ENCODE measurements around the gene EEF1G.
A peak's percentile ranks its signal among the peaks of the same experiment; 100 is the strongest.

EEF1G gene

GRCh38 chr11:62599069-62599696 lies 25.5 kb upstream of the EEF1G start:
- TF ChIP-seq GATA2 (IDR thresholded peaks at IDR 0.05; ENCODE audit: low read depth, low read length) (no peak), GATA3 (IDR thresholded peaks at IDR 0.05; ENCODE audit: low read depth, low read length) (no peak)

DNA sequence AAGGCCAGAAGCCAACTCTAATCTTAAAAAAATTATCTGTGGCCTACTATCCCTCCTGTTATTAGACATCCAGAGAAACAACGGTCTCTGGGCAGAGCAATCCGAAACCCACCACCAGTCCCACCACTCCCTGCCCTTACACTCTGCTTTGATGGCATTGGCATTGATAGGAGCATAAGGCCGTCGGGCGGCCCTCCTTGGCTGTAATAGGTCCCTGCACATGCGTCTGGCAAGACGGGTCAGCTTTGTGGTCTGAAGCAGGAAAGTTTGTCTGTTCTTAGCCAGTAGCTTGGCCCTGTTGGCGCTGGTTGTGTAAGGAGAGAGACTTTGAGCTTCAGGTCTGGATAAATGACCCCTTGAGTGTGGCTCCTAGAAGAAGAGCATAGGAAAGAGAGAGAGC lies 21.4 kb upstream of the EEF1G start:
- TF ChIP-seq GATA3 (IDR thresholded peaks at IDR 0.05; ENCODE audit: low read depth, low read length) (no peak), GATA2 (IDR thresholded peaks at IDR 0.05; ENCODE audit: low read depth, low read length) (no peak)

DNA sequence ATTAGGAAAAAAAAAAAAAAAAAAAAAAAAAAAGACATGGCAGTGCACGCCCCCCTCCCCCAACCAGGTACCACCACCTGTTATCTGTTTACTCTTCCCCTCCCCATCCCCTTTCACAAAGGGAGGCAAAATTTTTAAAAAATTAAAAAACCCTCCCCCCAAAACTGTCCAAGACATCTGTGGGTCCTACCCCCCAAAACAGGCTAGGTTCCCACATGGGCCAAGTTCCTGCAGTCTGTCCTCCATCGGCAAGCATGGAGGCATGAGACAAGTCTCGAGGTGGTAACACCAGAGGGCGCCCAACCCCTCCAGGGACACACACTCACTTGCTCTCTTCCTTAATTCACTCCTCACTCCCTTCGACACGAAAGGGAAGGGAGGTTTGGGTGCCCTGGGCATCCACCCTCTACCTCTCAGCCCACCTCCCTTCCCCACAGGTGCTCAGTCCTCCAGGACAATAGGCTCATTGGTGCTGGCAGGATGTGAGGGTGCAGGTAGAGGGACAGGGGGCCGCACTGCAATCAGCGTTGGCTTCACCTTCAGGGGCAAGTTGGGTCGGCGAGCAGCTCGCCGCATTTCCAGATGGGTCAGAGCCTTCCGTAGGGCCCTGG lies 19.8 kb upstream of the EEF1G start:
- no peak for TF ChIP-seq GATA2 (IDR thresholded peaks at IDR 0.05; ENCODE audit: low read depth, low read length)
- no peak for TF ChIP-seq GATA3 (IDR thresholded peaks at IDR 0.05; ENCODE audit: low read depth, low read length)

DNA sequence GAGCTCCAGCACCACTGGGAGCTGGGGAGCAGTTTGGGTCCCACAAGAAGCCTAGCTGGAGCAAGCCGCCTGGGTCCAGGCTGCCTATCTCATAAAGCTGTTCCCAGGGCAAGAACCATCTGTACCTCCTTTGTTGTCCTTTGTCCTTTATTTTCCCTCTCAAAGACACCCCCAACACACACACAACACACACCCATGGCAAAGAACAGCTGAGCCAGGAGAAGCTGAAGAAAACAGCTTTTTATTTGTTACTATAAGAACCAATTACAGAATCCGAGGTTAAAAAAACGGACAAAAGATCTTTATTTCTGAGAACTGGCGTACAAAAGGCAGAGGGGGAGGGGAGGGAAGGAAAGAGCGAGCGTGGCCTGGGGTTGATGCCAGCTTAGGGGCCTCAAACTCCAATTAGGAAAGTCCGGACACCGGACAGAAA lies 19.3 kb upstream of the EEF1G start:
- TF ChIP-seq GATA3 (IDR thresholded peaks at IDR 0.05; ENCODE audit: low read depth, low read length) = no peak
- no peak for TF ChIP-seq GATA2 (IDR thresholded peaks at IDR 0.05; ENCODE audit: low read depth, low read length)

DNA sequence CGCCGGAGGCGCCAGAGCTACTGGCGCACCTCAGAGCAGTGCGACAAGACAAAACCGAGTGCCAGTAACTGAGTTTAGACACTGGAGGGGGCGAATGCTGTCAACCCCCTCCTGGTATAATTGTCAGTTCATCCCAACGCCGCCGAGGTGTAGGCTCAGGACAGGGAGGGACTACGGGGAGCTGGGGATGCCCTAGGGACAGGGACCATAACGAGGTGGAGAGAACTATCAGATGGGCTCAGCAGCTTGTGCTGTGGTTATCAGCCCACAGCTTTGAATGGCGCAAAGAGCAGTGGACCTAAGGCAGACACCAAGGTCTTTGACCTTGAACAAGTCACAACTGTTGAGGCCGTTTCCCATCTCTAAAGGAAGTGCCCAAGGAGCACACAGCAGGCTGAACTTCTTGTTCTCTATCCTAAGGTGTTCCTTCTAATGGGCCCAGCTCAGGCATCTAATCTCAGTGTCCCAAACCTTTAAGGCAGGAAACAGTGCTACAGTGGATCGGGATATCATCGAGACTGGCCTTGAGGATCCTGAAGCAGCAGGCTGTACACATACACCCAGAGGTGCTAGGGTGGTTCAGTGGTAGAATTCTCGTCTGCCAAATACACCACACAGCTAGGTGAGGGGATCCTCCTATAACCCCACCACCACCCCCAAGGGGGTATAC lies 18.6 kb upstream of the EEF1G start:
- no peak for TF ChIP-seq GATA2 (IDR thresholded peaks at IDR 0.05; ENCODE audit: low read depth, low read length)
- TF ChIP-seq GATA3 (IDR thresholded peaks at IDR 0.05; ENCODE audit: low read depth, low read length) = no peak

DNA sequence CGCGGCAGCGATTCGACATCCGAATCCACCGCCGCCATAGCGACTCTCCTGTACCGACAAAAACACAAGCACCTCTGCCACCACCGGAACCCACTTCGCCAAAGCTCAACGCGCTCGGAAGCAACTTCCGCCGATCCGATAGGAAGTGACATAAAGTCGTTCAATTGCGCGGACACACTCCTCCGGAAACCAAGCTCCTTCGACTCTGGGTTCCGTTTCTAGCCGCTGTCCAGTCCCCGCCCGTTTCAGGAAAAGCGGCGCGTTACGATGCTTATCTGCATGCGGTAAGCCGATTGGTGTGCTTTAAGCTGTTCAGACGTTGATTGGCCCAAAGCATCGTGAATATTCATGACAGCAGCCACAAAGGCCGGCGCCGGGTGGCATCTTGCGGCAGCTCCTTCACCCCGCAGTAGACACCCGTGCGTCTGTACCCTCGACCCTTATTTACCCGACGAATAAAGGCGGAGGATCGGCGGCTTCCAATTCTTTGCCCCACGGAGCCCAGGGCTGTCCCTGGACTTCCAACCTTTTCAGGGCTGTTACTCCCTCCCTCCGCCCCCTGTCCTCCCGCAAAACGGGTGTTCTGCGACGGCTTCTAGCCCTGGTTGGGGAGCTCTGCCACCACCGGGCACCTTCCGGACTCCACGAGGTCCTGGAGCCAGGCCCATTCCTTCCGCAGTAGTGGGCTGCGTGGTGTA lies 17.9 kb upstream of the EEF1G start, which contains the start of gene TUT1:
TUT1 (minus strand) TSS at position 76 of the 698 bp plus-strand sequence; CDS start at position 38, 38 bp downstream.
- TF ChIP-seq GATA3 (IDR thresholded peaks at IDR 0.05; ENCODE audit: low read depth, low read length) = no peak
- peak; percentile 96 for TF ChIP-seq GATA2 (IDR thresholded peaks at IDR 0.05; ENCODE audit: low read depth, low read length)

DNA sequence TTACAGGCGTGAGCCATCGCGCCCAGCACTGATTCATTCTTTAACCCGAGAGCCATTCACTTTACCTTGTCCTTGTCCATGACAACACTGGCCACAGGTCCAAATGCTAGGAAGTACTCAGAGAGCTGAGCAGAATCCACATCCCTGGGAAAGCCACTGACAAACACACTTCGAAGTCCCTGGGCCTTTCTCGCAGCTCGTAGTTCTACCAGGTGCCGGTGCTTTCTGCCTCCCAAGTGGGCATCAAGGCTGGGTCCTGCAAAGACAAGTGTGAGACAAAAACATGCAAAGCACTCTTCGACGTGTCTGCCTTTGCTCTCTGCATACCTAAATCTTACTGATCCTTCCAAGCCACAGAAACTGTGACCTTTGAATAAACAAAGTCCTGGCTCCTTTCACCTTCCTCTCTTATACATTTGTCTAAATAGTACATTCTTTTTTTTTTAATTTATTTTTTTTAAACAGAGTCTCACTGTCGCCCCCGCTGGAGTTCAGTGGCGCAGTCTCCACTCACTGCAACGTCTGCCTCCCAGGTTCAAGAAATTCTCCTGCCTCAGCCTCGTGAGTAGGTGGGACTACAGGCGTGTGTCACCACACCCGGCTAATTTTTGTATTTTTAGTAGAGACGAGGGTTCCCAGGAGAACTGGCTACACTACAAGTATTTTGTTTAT lies 15.4 kb upstream of the EEF1G start:
- TF ChIP-seq GATA3 (IDR thresholded peaks at IDR 0.05; ENCODE audit: low read depth, low read length) (no peak), GATA2 (IDR thresholded peaks at IDR 0.05; ENCODE audit: low read depth, low read length) (no peak)

DNA sequence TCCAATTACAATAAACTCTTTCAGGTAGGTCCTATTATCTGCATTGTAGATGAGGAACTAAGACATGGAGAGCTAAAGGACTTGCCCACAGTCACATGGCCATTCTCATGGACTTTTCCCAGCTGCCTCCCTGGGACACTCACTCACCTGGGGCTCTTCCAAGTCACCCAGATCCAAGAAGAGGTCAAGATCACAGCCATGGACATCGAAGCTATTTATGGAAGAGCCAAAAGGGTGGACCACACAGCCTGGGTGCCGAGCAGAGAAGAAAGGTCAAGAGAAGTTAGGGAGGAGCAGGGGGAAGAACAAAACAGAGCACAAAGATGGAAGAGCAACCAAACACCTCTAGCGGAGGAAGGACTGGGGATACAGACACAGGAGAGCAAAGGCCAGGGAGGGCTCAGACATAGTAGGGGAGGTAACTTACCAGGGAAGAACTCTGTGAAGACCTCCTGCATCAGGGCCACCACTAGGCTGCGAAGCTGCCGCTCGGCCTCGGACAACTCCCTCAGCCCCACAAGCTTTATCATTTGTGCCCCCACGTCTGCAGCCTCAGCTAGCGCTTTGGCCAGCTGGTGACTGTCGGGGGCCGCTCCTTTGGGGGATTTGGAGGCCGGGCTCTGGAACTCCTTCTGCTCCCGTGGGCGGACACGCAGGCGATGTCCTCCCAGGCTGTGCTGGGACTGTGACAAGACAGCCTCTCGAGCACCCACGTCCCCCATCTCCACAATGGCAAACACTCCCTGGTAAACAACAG lies 7.4 kb upstream of the EEF1G start:
- no peak for TF ChIP-seq GATA3 (IDR thresholded peaks at IDR 0.05; ENCODE audit: low read depth, low read length)
- no peak for TF ChIP-seq GATA2 (IDR thresholded peaks at IDR 0.05; ENCODE audit: low read depth, low read length)

- TF ChIP-seq GATA3 (IDR thresholded peaks at IDR 0.05; ENCODE audit: low read depth, low read length) (no peak), GATA2 (IDR thresholded peaks at IDR 0.05; ENCODE audit: low read depth, low read length) (no peak)
Observed at GRCh38 chr11:62579252-62579651, 5.6 kb upstream of the EEF1G start.

DNA sequence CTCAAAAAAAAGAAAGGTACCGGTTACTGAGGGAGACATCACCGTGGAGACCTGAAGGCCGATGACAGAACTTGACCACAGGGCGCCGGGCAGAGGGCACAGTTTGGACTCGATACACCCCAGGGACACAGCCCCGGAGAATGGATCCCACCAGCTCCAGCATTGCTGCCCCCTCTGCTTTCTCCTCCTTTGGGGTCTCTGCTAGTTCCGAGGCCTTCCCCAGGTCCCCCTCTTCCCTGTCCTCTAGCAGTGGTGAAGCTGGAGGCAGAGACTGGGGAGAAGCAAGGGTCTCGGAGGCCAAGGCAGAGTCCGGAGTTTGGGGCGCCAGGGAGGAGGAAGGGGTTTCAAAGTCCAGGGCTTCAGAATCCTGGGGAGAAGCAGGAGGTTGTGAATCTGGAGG lies 4.8 kb upstream of the EEF1G start:
- TF ChIP-seq GATA2 (IDR thresholded peaks at IDR 0.05; ENCODE audit: low read depth, low read length) = no peak
- no peak for TF ChIP-seq GATA3 (IDR thresholded peaks at IDR 0.05; ENCODE audit: low read depth, low read length)

- TF ChIP-seq GATA2 (IDR thresholded peaks at IDR 0.05; ENCODE audit: low read depth, low read length) (no peak), GATA3 (IDR thresholded peaks at IDR 0.05; ENCODE audit: low read depth, low read length) (no peak)
Observed at GRCh38 chr11:62577046-62577714, 3.5 kb upstream of the EEF1G start.

GRCh38 chr11:62575837-62576236 lies 2.1 kb upstream of the EEF1G start:
- TF ChIP-seq GATA2 (IDR thresholded peaks at IDR 0.05; ENCODE audit: low read depth, low read length) (no peak), GATA3 (IDR thresholded peaks at IDR 0.05; ENCODE audit: low read depth, low read length) (no peak)

GRCh38 chr11:62575156-62575555 lies 1.5 kb upstream of the EEF1G start:
- TF ChIP-seq GATA2 (IDR thresholded peaks at IDR 0.05; ENCODE audit: low read depth, low read length) = no peak
- TF ChIP-seq GATA3 (IDR thresholded peaks at IDR 0.05; ENCODE audit: low read depth, low read length) = no peak

All from SH-SY5Y (cell line).